GM23248 (cell line): ENCODE measurements around the gene TBCK. TPM values are rescaled to one million over a fixed set of nuclear protein-coding genes. Genes with fewer than 3 reads are reported as not detected.

Experiments used
- DNase-seq: peaks from one replicate; pipeline ENCODE4 v3.0.0-alpha.2; 2015
- H2AFZ ChIP-seq: fragments of 200-600 bp; sonication (generic); 2 replicates; pipeline ENCODE4 v1.6.1; 2016; ENCODE audit warnings: antibody characterized with exemption
- H3F3A ChIP-seq: fragments of 200-600 bp; sonication (generic); 2 replicates; pipeline ENCODE4 v1.6.1; 2016; ENCODE audit warnings: mild to moderate bottlenecking, antibody characterized with exemption, mixed run types; ENCODE audit not compliant: insufficient read depth
- H3K27ac ChIP-seq: fragments of 200-600 bp; sonication (generic); 2 replicates; pipeline ENCODE4 v1.5.1; 2016; ENCODE audit warnings: mild to moderate bottlenecking
- H3K27me3 ChIP-seq: fragments of 200-600 bp; sonication (generic); replicated peaks from 2 replicates; pipeline ENCODE4 v1.6.1; 2016; ENCODE audit warnings: mild to moderate bottlenecking; ENCODE audit not compliant: insufficient read depth
- H3K36me3 ChIP-seq: fragments of 200-600 bp; sonication (generic); 2 replicates; pipeline ENCODE4 v1.6.1; 2016; ENCODE audit warnings: low read depth, mild to moderate bottlenecking
- H3K4me1 ChIP-seq: fragments of 200-600 bp; sonication (generic); 2 replicates; pipeline ENCODE4 v1.6.1; 2016; ENCODE audit warnings: mild to moderate bottlenecking; ENCODE audit not compliant: insufficient read depth
- H3K4me2 ChIP-seq: fragments of 200-600 bp; sonication (generic); one replicate; pipeline ENCODE4 v1.6.1; 2016; ENCODE audit warnings: mild to moderate bottlenecking; ENCODE audit not compliant: unreplicated experiment
- H3K4me3 ChIP-seq: fragments of 200-600 bp; sonication (generic); 2 replicates; pipeline ENCODE4 v1.5.1; 2016; ENCODE audit warnings: mild to moderate bottlenecking
- H3K79me2 ChIP-seq: fragments of 200-600 bp; sonication (generic); 2 replicates; pipeline ENCODE4 v1.6.1; 2016; ENCODE audit warnings: mild to moderate bottlenecking; ENCODE audit not compliant: insufficient read depth
- H3K9ac ChIP-seq: fragments of 200-600 bp; sonication (generic); 2 replicates; pipeline ENCODE4 v1.6.1; 2016; ENCODE audit warnings: mild to moderate bottlenecking
- H3K9me2 ChIP-seq: fragments of 200-600 bp; sonication (generic); 2 replicates; pipeline ENCODE4 v1.6.1; 2016; ENCODE audit warnings: mixed run types, mild to moderate bottlenecking, moderate library complexity; ENCODE audit not compliant: insufficient read depth
- H3K9me3 ChIP-seq: fragments of 200-600 bp; sonication (generic); one replicate; pipeline ENCODE4 v1.6.1; 2017; ENCODE audit warnings: low read depth
- H4K20me1 ChIP-seq: fragments of 200-600 bp; sonication (generic); 2 replicates; pipeline ENCODE4 v1.6.0; 2016; ENCODE audit not compliant: insufficient read depth
- EZH2 ChIP-seq: fragments of 200-600 bp; sonication (generic); IDR thresholded peaks from 2 replicates; pipeline ENCODE4 v1.6.1; 2018; ENCODE audit warnings: antibody characterized with exemption, mild to moderate bottlenecking; ENCODE audit not compliant: insufficient read depth, poor library complexity, severe bottlenecking
- EZH2phosphoT487 ChIP-seq: fragments of 200-600 bp; sonication (generic); IDR thresholded peaks from 2 replicates; pipeline ENCODE4 v1.6.1; 2018; ENCODE audit warnings: antibody characterized with exemption, moderate library complexity, mild to moderate bottlenecking, low read depth; ENCODE audit not compliant: insufficient read depth
- WGBS, 2 experiments: methylation state at CpG; one replicate each; pipeline ENCODE4 v1.1.6; 2015 to 2017; ENCODE audit warnings: low lambda C conversion rate in 2 of 2, low coverage in 1 of 2; ENCODE audit errors: missing lambda C conversion rate in 2 of 2; 5-methylcytosine and 5-hydroxymethylcytosine counted together
- in situ Hi-C: fragments of 300-500 bp; cut with MboI; formaldehyde crosslinking; loops from 2 replicates; pipeline ENCODE4 v1.15.0; 2020
- polyA plus RNA-seq: library from polyadenylated mRNA; unstranded; fragments of >200 nt; fragmentation: Nextera tagmentation; extraction: Ambion mirVana; gene quantifications from 2 replicates; pipeline ENCODE4 v1.2.1, GENCODE V29; 2016
- total RNA-seq: library from RNA; depleted of rRNA; stranded (reverse); fragments of >200 nt; shearing (Covaris generic); gene quantifications from 2 replicates; pipeline ENCODE4 v1.2.3, GENCODE V29; 2014

TBCK gene
- total and polyA plus RNA-seq, 2 experiments from 2014 or later, result 35.2 to 45.8 TPM

GRCh38 chr4:106041294-106042002 lies 274.6 kb downstream of the TBCK start:
- peak; percentile 20 for DNase-seq
- in situ Hi-C loops, result no loop called here

GRCh38 chr4:106039796-106040195 lies 276.2 kb downstream of the TBCK start:
- Histone ChIP-seq H3K27ac (no peak overlapping the region), H4K20me1 (no peaks in the 10 kb centered on the region), H3K9ac (no peak overlapping the region), H3K4me1 (peaks cover 9% of the 10 kb centered on the region), H3K9me2 (no peaks in the 10 kb centered on the region), H3F3A (0 out of 2 replicates have a peak, but pooled peaks cover 4% of the 10 kb centered on the region), H2AFZ (no peak overlapping the region), H3K4me2 (no peak overlapping the region), H3K36me3 (no peaks in the 10 kb centered on the region), H3K27me3 (no peaks in the 10 kb centered on the region), H3K4me3 (no peak overlapping the region), H3K9me3 (no peaks in the 10 kb centered on the region), H3K79me2 (no peaks in the 10 kb centered on the region)
- no peak for DNase-seq
- in situ Hi-C loops, result no loop called here
- no peak for TF ChIP-seq EZH2
- no peak for TF ChIP-seq EZH2phosphoT487
- 36 to 38% methylated on average over 3 of the region's 3 CpGs for WGBS, 2 experiments

More at GRCh38 chr4:106041294-106042002, 274.6 kb downstream of the TBCK start:
- TF ChIP-seq EZH2phosphoT487 (no peak), EZH2 (no peak)
- Histone ChIP-seq H3K4me3 (no peak overlapping the region), H3K36me3 (peaks cover 9% of the 10 kb centered on the region; the same call in 1 of the 2 replicates), H4K20me1 (no peaks in the 10 kb centered on the region), H3K9ac (no peak overlapping the region), H3K27ac (no peak overlapping the region), H3K4me2 (no peak overlapping the region), H3K9me3 (no peaks in the 10 kb centered on the region), H3K9me2 (no peaks in the 10 kb centered on the region), H3K79me2 (no peaks in the 10 kb centered on the region), H3F3A (no peaks in the 10 kb centered on the region), H2AFZ (no peak overlapping the region), H3K4me1 (peaks cover 9% of the 10 kb centered on the region), H3K27me3 (no peaks in the 10 kb centered on the region)
- 26 to 38% methylated on average over 2 of the region's 2 CpGs for WGBS, 2 experiments

- in situ Hi-C loops, result no loop called here
- H3F3A ChIP-seq, result 0 out of 2 replicates have a peak, but pooled peaks cover 4% of the 10 kb centered on the region
- H4K20me1 ChIP-seq, result no peaks in the 10 kb centered on the region
- no peak overlapping the region for H3K4me3 ChIP-seq
- no peak for DNase-seq
- TF ChIP-seq EZH2 (no peak), EZH2phosphoT487 (no peak)
- H2AFZ ChIP-seq, result no peak overlapping the region
- H3K4me1 ChIP-seq, result peaks cover 18% of the 10 kb centered on the region
- H3K9me2 ChIP-seq, result no peaks in the 10 kb centered on the region
- no peaks in the 10 kb centered on the region for H3K36me3 ChIP-seq
- no peaks in the 10 kb centered on the region for H3K27me3 ChIP-seq
- H3K27ac ChIP-seq, result no peak overlapping the region
- no peak overlapping the region for H3K9ac ChIP-seq
- no peaks in the 10 kb centered on the region for H3K9me3 ChIP-seq
- no peak overlapping the region for H3K4me2 ChIP-seq
- H3K79me2 ChIP-seq, result no peaks in the 10 kb centered on the region
- WGBS, 2 experiments, result 74 to 75% methylated on average over 2 of the region's 2 CpGs
These were observed 277.1 kb downstream of the TBCK start for GRCh38 chr4:106038908-106039307.

- Histone ChIP-seq H3K79me2 (no peaks in the 10 kb centered on the region), H3K36me3 (no peaks in the 10 kb centered on the region), H2AFZ (no peak overlapping the region), H3K27me3 (no peaks in the 10 kb centered on the region), H3K4me3 (no peak overlapping the region), H3K9ac (no peak overlapping the region), H3K27ac (no peak overlapping the region), H3K4me2 (no peak overlapping the region), H3K9me3 (no peaks in the 10 kb centered on the region), H3F3A (0 out of 2 replicates have a peak, but pooled peaks cover 4% of the 10 kb centered on the region), H4K20me1 (no peaks in the 10 kb centered on the region), H3K9me2 (no peaks in the 10 kb centered on the region), H3K4me1 (peaks cover 24% of the 10 kb centered on the region)
- no peak for DNase-seq
- TF ChIP-seq EZH2phosphoT487, result no peak
- TF ChIP-seq EZH2, result no peak
- in situ Hi-C loops, result no loop called here
- 58 to 65% methylated on average over 2 of the region's 2 CpGs for WGBS, 2 experiments
These were observed 278.0 kb downstream of the TBCK start for GRCh38 chr4:106038012-106038411.
